HEK293 (cell line): ENCODE results near the gene DCUN1D3.

ENCODE experiments used
- GLIS2 ChIP-seq: fragments of 450-650 bp; formaldehyde crosslinking; IDR thresholded peaks from 2 replicates; pipeline ENCODE4 v1.5.1; 2016; ENCODE audit warnings: missing biosample characterization, missing genetic modification characterization
- SP2 ChIP-seq: fragments of 450-650 bp; formaldehyde crosslinking; IDR thresholded peaks from 2 replicates; pipeline ENCODE4 v1.5.1; 2016; ENCODE audit warnings: missing biosample characterization, missing genetic modification characterization
- TCF7L2 ChIP-seq: IDR thresholded peaks from 2 replicates; pipeline ENCODE4 v1.6.1; 2011; ENCODE audit warnings: low read depth, mild to moderate bottlenecking, inconsistent platforms, low read length, moderate library complexity, borderline replicate concordance
- ZBTB1 ChIP-seq: fragments of 450-650 bp; formaldehyde crosslinking; IDR thresholded peaks from 2 replicates; pipeline ENCODE4 v1.5.1; 2016; ENCODE audit warnings: missing biosample characterization, missing genetic modification characterization
- ZBTB7A ChIP-seq: fragments of 450-650 bp; formaldehyde crosslinking; IDR thresholded peaks from 2 replicates; pipeline ENCODE4 v1.5.1; 2016; ENCODE audit warnings: low read depth, missing biosample characterization, missing genetic modification characterization
- ZNF221 ChIP-seq: fragments of 450-650 bp; formaldehyde crosslinking; IDR thresholded peaks from 2 replicates; pipeline ENCODE4 v1.5.1; 2017; ENCODE audit warnings: missing biosample characterization, missing genetic modification characterization, borderline replicate concordance
- ZNF274 ChIP-seq, 2 experiments: fragments of 200-500 bp in 1 of 2; fragments of 450-650 bp in 1 of 2; sonication (Bioruptor generic) in 1 of 2; formaldehyde crosslinking in 1 of 2; IDR thresholded peaks; 2 replicates each; pipeline versions ENCODE4 v1.5.1 to v1.6.1; 2014 to 2016; ENCODE audit warnings: borderline replicate concordance in 1 of 2, inconsistent platforms in 1 of 2, low read length in 1 of 2, missing biosample characterization in 1 of 2, missing genetic modification characterization in 1 of 2
- ZNF610 ChIP-seq: fragments of 450-650 bp; formaldehyde crosslinking; IDR thresholded peaks from 2 replicates; pipeline ENCODE4 v1.5.1; 2016; ENCODE audit warnings: missing biosample characterization, missing genetic modification characterization, borderline replicate concordance
- ZNF76 ChIP-seq: fragments of 450-650 bp; formaldehyde crosslinking; IDR thresholded peaks from 2 replicates; pipeline ENCODE4; 2016; ENCODE audit warnings: low read depth, missing biosample characterization, missing genetic modification characterization, borderline replicate concordance
- TF ChIP-seq, protein P1 (sequence below): fragments of 450-650 bp; formaldehyde crosslinking; IDR thresholded peaks from 2 replicates; pipeline ENCODE4 v1.5.1; 2016; ENCODE audit warnings: missing biosample characterization, missing genetic modification characterization

DNA sequence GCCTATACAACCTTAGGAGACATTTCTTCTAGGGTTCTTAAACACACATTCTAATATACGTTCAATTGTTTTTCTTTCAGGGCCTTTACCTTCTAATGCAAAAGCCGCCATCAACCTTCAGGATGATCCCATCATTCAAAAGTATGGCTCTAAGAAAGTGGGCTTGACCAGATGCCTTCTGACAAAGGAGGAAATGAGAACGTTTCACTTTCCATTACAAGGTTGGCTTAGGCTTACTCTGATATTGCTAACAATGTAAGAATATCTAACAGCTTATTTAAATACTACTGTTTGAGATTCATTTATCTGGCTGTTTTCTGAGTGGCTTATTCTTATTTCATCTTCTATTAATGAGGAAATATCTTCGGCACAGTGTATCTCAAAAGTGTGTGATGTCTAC is 78.5 kb downstream of the DCUN1D3 start:
- no peak for TF ChIP-seq SP2 (tag by site-specific recombination)
- TF ChIP-seq ZBTB7A (tag by site-specific recombination) = no peak
- no peak for TF ChIP-seq GLIS2 (tag by site-specific recombination)
- TF ChIP-seq ZBTB1 (tag by site-specific recombination) = no peak
- TF ChIP-seq, protein P1, sequence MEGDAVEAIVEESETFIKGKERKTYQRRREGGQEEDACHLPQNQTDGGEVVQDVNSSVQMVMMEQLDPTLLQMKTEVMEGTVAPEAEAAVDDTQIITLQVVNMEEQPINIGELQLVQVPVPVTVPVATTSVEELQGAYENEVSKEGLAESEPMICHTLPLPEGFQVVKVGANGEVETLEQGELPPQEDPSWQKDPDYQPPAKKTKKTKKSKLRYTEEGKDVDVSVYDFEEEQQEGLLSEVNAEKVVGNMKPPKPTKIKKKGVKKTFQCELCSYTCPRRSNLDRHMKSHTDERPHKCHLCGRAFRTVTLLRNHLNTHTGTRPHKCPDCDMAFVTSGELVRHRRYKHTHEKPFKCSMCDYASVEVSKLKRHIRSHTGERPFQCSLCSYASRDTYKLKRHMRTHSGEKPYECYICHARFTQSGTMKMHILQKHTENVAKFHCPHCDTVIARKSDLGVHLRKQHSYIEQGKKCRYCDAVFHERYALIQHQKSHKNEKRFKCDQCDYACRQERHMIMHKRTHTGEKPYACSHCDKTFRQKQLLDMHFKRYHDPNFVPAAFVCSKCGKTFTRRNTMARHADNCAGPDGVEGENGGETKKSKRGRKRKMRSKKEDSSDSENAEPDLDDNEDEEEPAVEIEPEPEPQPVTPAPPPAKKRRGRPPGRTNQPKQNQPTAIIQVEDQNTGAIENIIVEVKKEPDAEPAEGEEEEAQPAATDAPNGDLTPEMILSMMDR = no peak
- no peak for TF ChIP-seq ZNF221 (tag by site-specific recombination)
- TF ChIP-seq ZNF274 (IDR thresholded peaks at IDR 0.05; ENCODE audit: low read length) = no peak
- TF ChIP-seq ZNF274 (tag by site-specific recombination; IDR thresholded peaks at IDR 0.05; ENCODE audit: borderline replicate concordance) = no peak
- no peak for TF ChIP-seq ZNF610 (tag by site-specific recombination)
- no peak for TF ChIP-seq TCF7L2
- TF ChIP-seq ZNF76 = no peak
